TTC549 (cell line): ENCODE results near the gene ARHGAP15.
A peak's percentile ranks its signal among the peaks of the same experiment; 100 is the strongest.
"Not testable (repeated sequence)": the region's sequence is repeated elsewhere in the genome, so short reads cannot be mapped to it uniquely, and the experiment has no call there.

Source experiments
- FAIRE-seq: peaks from 2 replicates; lab custom pipeline; 2012; peaks lifted over from hg19 to GRCh38; lab: Jason Lieb, UNC

ARHGAP15 gene

DNA sequence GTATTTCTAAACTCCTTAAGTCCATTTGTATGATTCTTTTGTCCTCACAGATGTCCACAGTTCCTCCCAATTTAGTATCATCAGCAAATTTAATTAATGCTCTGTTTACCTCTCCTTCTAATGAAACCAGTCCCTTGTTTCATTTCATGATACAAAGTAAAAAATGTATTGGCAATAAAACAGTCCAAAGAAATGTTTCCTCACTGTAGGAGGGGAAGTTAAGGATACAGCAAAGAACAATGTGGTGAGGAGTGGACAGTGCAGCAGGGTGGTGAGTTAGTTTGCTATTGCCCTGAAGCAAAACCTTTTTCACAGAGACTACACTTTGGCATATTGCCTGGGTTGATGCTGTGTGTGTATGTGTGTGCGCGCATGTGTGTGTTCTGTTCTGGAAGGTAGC, 401.5 kb downstream of the ARHGAP15 start:
- FAIRE-seq = peak; percentile 38

DNA sequence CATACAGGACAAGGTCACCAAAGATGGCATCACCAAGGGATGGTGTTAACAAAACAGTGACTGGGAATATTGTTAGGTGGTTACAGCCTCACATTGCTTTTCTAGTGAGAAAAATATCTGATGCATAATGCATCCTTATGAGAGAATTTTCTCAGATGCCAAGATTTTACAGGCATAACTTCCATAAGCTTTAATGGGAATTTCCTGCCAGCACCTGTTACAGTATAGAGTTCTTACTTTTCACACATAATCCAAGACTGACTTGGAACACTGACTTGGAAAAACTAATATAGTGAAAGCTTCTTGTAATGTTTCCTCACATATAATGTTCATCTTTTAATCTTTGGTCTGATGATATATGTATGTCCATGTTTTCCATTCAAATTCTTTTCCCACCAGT, 402.8 kb downstream of the ARHGAP15 start:
- no peak for FAIRE-seq

GRCh38 chr2:143533846-143534245, 404.6 kb downstream of the ARHGAP15 start:
- no peak for FAIRE-seq

DNA sequence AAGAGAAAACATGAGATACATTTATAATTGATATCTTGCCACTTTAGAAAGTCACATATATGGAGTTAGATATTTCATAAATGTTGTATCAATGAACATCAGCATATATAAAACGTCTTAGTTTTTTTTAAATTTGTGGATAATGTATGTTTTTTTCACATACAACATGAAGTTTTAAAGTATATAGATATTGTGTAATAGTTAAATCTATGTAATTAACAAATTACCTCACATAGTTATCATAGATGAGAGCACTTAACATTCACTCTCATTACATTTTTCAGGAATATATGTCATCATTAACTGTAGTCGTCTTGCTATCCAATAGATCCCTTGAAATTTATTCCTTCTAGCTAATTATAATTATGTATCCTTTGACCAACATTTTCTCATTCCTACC, 406.6 kb downstream of the ARHGAP15 start:
- peak; percentile 84 for FAIRE-seq

DNA sequence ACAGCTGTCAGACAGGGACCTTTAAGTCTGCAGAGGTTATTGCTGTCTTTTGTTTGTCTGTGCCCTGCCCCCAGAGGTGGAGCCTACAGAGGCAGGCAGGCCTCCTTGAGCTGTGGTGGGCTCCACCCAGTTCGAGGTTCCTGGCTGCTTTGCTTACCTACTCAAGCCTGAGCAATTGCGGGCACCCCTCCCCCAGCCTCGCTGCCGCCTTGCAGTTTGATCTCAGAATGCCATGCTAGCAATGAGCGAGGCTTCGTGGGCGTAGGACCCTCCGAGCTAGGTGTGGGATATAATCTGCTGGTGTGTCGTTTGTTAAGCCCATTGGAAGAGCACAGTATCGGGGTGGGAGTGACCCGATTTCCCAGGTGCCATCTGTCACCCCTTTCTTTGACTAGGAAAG, 412.7 kb downstream of the ARHGAP15 start:
- FAIRE-seq = not testable (repeated sequence)

- no peak for FAIRE-seq
Observed at GRCh38 chr2:143545059-143545948, 416.1 kb downstream of the ARHGAP15 start.

GRCh38 chr2:143545949-143546255, 416.7 kb downstream of the ARHGAP15 start:
- peak; percentile 99 for FAIRE-seq

DNA sequence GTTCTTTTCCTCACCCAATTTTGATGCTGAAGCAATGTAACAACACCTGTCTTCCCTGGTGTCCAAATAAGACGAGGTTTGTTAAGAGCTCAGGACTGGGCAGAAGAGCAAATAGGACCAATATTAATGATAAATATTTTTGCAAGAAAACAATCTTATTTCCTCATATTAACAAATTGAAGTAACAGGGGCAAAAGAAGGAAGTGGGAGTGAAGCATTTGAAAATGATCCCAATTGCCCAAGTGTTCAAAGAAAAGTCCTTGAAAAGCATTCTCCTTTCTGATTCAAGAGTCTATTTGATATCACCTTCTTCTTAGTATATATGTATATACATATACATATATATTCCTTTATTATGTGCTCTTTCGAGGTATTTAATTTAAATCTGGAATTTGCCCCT, 418.8 kb downstream of the ARHGAP15 start:
- no peak for FAIRE-seq

DNA sequence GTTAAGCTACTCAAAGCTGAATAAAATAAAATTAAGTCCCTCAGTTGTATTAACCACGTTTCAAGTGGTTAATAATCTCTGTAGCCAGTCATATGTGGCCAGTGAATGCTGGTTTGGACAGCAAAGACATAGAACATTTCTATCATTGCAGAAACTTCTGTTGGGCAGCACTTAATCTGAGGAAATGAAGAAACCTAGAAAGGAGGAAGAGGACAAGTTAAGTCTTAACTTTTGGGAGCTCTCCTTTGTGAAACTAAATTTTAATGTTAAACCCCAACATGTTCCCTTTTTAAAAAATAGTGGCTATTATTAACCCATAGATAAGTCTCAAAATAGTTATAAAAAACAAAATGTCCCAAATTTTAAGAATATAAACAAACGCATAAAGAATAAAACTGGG, 421.3 kb downstream of the ARHGAP15 start:
- FAIRE-seq = no peak

DNA sequence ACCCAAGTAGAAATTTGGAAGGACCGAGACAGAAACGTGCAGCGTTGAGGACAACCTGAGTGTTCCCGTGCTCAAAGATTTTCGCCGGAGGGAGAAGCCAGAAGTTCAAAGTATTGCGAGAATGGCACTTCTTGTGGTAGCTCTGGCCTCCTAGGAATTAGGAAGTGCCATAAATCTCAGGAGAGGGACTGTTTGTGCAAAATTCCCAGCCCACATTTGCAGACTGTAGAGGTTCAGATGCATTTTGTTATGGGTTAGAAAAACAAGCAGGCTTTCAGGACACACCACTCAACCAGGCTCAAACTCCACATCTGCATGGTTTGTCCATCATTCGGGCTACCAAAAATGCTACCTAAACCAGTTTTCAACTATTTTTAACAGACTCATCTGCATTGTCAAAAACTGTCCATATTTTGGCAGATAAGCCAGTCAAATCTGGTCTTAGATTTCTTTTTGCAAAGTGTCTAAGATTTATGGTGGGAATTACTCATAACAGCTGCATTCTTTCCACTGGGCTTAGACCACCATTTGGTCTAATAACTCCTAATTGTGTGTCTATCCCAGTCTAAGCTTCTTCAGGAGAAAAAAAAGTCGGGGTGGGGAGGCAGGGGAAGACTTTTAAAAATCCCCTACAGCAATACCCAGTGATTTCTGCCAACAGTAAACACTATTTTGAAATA, 422.9 kb downstream of the ARHGAP15 start:
- peak; percentile 97 for FAIRE-seq

DNA sequence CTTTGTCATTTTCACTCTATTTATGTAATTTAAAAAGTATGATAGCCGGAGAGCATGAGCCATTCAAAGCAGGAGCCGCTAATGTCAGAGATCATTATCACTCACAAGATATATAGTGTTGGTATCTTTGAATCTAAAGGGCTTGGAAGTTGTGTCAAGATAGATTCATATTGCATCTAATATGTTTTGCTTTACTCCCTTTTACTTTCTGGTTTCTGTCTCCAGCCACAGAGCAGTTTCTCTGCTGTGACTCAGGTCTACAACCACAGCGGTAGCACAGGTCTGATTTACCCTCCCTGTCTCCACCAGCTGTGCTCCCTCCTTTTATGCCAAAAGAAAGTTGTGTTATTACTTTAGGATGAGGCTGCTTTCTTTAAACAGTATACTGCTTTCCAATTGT, 424.0 kb downstream of the ARHGAP15 start:
- FAIRE-seq = no peak

DNA sequence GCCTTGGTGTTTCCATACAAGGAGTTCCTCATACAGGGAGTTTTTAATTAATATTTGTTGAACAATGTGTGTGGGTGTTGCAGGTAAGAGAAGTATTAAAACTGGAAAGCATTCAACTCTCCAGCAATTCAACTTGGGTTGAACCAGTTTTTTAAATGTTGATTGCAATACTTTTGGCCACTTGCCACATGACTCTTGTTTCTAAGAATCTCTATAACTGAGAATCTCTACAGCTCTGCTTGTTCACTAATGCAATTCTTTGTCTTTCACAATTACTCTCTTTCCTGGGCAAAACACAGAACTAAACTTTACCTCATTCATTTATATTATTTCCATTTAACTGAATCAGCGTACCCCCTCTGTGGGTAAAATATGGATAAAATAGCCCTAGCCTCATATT, 429.4 kb downstream of the ARHGAP15 start:
- FAIRE-seq = no peak

GRCh38 chr2:143559147-143559546, 429.9 kb downstream of the ARHGAP15 start:
- FAIRE-seq = no peak

GRCh38 chr2:143560724-143561123, 431.5 kb downstream of the ARHGAP15 start:
- no peak for FAIRE-seq

DNA sequence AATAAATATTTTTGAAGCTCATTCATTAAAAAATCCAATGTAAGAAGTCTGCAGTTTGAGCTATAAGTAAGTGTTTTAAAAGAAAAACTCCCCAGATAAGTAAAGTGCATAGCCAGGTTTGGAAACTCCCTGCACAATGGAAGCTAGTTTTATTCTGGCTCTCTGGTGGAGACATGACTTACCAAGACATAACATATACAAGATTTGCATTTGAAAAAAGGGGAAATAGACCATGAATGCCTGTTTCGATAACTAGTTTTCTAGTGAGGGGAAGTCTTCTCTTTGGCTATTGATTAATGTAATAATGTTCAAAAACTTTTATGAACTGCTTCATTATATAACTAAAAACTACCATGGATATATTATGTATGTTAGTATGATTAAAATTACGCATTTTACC, 435.2 kb downstream of the ARHGAP15 start:
- peak; percentile 46 for FAIRE-seq

DNA sequence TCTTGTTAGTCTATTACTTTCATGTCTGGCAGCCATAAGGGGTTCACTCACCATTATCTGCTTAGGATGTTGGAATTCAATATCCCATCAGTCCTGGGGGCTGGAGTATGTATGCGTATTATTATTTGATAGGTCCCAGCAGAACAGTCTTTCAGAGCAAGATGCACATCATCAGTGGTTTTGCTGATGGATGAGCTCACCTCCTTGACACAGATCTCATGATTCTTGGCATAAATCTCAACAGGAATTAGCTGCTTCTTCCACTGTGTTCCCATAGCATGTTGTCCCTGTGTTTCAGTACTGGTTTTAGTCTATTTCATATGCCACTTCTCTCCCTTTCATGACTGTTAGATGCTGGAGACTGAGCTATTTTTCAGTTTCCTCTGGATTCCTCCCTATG, 442.5 kb downstream of the ARHGAP15 start:
- FAIRE-seq = no peak

- no peak for FAIRE-seq
Observed at GRCh38 chr2:143572421-143572820, 443.2 kb downstream of the ARHGAP15 start.

GRCh38 chr2:143574069-143574468, 444.9 kb downstream of the ARHGAP15 start:
- no peak for FAIRE-seq

- no peak for FAIRE-seq
Observed at GRCh38 chr2:143575340-143575739, 446.1 kb downstream of the ARHGAP15 start.

- no peak for FAIRE-seq
Observed at GRCh38 chr2:143577489-143577888, 448.3 kb downstream of the ARHGAP15 start.

GRCh38 chr2:143579456-143579855, 450.2 kb downstream of the ARHGAP15 start:
- no peak for FAIRE-seq

DNA sequence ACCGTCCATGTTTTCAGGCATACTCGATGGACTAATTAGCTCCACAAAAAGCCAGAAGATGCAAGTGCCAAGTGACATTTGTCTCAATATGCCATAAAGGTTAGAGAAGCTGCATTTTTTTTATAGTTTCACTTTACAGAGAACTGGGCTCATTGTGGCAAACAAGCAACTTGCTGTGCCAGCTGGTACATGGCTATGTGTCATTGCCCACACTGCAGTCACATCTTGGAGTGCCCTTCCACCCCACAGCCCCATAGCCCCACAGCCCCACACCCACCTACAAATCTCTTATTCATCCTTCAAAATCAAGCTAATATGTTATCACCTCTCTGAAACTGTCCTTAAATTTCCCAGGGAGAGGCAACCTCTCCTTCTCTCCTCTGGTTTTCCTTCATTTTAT, 451.9 kb downstream of the ARHGAP15 start:
- no peak for FAIRE-seq

DNA sequence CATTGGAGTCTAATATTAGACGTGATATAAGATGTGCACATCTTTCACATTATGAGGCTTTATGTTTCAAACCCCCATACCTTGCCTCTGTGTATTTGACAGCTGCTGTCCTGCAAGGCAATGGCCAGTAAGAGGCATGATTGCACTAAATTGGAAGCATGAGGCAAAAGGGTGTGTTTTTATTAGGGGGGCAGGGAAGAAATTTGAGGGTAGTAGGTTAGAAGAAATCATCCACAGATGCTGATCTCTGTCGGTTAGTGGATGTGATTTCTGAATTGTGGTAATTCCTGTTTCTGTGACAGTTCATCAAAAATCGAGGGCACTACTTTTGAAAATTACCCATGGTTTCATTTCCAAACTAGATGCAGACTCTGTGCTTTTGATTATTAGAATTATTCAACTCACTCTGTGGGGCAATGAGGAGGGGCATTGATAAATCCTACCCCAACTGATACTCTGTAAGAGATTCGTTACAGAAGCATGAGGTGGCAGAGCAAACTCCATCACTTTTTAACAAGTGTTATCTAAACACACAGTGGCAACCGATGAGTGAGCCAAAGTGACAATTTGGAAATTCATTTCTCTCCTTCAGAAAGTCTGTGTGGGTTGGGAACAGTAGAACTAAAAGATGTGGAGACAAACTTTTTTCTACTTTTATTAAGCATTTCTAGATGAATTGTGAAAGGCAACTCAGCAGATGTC, 453.0 kb downstream of the ARHGAP15 start:
- FAIRE-seq = peak; percentile 20
